LNCAP (cell line): Measurements from ENCODE around the gene PKNOX2.

ENCODE experiments used
- TF ChIP-seq, protein P1 (sequence below): fragments of 450-650 bp; IDR thresholded peaks from 2 replicates; pipeline ENCODE4 v1.5.1; 2017; ENCODE audit warnings: mild to moderate bottlenecking

PKNOX2 gene

DNA sequence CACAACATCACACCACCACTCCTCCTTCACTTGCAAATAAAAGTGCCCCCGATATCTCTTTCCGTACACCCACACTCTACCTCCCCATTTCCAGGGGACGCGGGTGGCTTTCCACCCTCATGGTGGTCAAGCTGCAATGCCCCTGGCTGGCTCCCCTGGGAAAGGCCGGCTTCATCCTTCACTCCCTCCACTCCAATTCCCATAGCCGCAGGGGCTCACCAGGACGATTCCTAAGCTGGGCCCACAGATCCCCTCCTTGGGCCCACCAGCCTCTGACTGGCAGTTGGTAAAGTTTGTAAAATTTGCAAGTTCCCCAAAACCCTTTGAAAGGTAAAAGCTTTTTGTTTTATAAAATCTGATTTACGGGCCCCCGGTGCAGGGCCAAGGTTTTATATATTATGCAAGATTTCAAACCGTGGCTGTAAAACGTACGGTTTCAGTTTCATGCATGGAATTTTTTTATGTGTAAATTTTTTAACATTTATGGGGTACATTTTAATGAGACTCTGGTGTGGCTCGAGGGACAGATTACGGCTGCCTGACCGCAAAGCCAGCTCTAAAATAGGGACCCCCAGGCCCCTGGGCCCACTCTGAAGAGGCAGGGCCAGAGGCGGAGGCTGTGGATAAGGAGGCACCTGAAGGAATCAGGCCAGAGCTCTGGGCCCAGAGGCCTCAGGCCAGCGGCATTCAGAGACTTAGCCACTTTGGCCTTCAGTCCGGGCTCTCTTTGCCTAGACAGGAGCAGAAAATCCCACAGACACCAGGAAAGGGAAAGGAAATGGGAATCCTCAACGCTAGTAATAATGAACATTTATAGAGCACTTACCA is 225.0 kb downstream of the PKNOX2 start:
- TF ChIP-seq, protein P1, sequence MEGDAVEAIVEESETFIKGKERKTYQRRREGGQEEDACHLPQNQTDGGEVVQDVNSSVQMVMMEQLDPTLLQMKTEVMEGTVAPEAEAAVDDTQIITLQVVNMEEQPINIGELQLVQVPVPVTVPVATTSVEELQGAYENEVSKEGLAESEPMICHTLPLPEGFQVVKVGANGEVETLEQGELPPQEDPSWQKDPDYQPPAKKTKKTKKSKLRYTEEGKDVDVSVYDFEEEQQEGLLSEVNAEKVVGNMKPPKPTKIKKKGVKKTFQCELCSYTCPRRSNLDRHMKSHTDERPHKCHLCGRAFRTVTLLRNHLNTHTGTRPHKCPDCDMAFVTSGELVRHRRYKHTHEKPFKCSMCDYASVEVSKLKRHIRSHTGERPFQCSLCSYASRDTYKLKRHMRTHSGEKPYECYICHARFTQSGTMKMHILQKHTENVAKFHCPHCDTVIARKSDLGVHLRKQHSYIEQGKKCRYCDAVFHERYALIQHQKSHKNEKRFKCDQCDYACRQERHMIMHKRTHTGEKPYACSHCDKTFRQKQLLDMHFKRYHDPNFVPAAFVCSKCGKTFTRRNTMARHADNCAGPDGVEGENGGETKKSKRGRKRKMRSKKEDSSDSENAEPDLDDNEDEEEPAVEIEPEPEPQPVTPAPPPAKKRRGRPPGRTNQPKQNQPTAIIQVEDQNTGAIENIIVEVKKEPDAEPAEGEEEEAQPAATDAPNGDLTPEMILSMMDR, result no peak

DNA sequence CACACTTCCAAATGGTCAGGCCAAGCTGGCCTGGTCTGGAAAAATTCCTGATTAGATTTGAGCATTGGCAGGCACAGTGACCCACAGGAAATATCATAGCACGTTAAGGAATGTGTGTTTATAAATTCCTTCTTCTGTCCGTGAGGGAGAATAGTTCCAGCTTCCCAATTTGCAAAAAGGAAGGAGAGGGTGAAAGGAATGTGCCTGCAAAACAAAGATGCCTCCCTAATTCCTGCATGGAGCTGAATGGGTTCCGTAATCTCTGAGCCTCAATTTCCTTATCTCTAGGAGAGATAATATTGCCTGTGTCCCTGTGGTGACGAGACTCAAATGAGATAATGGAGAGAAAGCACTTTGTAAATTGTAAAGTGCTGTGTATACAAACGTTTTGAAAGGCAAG is 226.4 kb downstream of the PKNOX2 start:
- TF ChIP-seq, protein P1, result no peak

DNA sequence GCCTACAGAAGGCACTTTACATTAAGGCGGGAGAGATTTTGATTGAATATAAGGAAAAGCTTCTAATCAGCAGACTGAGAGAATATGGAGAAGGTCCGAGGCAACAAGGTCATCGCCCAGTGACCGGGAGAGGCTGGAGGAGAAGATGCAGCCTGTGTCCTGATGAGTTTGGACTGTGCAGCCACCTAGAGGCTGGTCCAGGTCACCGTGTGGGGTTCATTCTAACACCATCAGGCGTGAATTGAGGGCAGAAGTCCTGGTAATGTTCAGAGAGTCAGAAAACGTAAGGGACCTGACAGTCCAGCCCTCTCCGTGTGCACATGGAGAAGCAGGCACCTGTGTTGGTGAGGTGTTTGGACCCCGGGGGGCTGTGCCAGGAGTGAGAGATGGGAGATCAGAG is 228.8 kb downstream of the PKNOX2 start:
- TF ChIP-seq, protein P1, result no peak

DNA sequence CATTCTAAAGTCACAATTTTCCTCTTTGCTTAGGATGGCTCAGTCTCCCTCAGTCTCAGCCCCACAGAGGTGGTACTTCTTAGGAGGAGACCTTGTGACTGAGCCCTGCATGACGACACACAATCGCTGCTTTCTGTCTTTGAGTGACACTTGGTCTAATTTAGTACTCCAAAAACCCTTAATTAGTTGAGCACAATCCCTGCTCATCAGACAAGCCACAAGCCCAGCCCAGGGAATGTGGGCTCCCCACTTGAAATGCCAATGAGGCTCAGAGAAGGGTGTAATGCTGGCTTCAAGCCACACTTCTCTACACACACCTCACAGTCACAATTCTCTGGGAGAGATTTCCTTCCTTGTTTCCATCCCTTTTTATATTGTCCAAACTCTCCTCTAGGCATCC is 229.7 kb downstream of the PKNOX2 start:
- TF ChIP-seq, protein P1, result no peak

DNA sequence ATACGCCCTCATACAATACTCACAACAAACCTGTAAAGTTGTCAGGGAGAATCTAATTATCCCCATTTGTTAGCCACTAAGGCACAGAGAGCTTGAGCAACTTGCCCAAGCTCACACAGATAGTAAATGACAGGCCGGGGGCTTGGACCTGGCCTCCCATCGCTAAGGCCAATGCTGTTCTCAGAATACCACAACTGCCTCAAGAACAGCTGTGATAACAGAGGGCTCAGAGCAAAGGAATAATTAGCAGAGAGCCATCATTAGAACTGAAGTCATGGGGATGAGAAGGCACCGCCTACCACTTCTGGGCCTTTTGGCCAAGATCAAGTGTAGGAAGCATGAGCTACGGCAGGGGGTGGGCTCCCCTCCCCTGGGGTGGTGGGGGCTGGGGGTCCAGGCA is 232.9 kb downstream of the PKNOX2 start:
- TF ChIP-seq, protein P1, result no peak

DNA sequence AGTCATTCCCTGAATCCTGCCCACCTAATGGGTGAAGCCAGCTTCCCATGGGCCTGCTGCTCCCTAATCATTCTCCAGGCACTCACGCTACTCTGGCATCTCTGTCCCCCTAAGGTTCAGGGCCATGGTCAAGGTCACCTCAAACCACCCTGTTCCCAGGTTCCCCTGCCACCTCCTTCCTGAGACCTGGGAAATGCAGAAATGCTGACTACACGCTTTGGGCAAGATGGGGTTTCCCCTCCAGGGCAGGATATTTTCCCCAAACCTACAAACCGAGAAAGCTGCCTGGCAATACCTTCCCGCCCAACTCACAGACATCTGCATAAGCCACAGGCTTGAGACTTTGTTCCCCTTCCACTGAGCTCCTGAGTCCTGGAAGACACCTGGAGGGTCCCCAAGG is 233.9 kb downstream of the PKNOX2 start:
- TF ChIP-seq, protein P1, result no peak

DNA sequence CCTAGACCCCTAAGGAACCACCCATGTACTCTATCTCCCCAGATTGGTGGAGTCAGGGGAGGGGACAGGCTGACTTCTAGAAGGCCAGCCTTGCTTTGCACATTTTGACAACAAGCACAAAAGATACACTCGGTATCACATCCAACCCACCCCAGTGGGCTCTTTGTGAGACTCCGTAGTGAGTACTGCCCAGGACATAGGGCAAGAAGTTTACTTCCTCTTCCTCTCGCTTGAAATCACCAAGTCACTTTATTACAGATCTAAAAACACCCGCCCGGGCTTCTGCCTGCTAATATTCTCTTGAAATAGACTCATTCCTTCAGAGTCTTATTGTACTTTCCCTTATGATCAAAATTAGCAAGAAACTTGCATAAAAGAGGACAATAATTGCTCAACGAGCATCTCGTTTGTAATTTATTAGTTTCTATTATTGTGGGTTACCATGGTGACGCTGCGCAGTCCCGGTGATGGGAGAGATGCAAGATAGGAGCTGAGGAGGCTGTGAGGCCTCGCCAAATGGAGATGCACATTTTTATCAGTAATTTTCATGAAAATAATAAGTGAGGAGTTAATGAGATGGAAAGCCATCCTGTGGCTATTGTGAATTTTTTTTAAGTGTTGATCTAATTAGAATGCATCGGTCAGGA is 234.6 kb downstream of the PKNOX2 start:
- TF ChIP-seq, protein P1, result no peak
